ENCODE measurements around the gene MPDU1. TPM values are rescaled to one million over a fixed set of nuclear protein-coding genes. Genes with fewer than 3 reads are reported as not detected.
"Not testable (repeated sequence)": the region's sequence is repeated elsewhere in the genome, so short reads cannot be mapped to it uniquely, and the experiment has no call there.

MPDU1 gene
- total RNA-seq, 1 donor from 2014 or later, result 35.1 TPM

DNA sequence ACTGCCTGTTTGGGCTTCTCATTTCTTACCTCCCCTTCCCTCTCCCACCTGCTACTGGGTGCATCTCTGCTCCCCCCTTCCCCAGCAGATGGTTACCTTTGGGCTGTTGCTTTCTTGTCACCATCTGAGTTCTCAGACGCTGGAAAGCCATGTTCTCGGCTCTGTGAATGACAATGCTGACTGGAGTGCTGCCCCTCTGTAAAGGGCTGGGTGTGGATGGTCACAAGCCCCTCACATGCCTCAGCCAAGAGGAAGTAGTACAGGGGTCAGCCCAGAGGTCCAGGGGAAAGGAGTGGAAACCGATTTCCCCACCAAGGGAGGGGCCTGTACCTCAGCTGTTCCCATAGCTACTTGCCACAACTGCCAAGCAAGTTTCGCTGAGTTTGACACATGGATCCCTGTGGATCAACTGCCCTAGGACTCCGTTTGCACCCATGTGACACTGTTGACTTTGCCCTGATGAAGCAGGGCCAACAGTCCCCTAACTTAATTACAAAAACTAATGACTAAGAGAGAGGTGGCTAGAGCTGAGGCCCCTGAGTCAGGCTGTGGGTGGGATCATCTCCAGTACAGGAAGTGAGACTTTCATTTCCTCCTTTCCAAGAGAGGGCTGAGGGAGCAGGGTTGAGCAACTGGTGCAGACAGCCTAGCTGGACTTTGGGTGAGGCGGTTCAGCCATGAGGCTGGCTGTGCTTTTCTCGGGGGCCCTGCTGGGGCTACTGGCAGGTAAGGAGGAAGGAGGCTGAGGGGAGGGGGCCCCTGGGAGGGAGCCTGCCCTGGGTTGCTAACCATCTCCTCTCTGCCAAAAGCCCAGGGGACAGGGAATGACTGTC, 4.4 kb upstream of the MPDU1 start, which contains the start of gene CD68:
Gene CD68 (plus strand): TSS at position 638 of the 833 bp plus-strand sequence. CDS start 40 bp downstream, at position 678.
- peak in 1 of 2 donors; percentile 72 for DNase-seq (ENCODE audit: low spot score in 2 of 2)
- no peak for FAIRE-seq

DNA sequence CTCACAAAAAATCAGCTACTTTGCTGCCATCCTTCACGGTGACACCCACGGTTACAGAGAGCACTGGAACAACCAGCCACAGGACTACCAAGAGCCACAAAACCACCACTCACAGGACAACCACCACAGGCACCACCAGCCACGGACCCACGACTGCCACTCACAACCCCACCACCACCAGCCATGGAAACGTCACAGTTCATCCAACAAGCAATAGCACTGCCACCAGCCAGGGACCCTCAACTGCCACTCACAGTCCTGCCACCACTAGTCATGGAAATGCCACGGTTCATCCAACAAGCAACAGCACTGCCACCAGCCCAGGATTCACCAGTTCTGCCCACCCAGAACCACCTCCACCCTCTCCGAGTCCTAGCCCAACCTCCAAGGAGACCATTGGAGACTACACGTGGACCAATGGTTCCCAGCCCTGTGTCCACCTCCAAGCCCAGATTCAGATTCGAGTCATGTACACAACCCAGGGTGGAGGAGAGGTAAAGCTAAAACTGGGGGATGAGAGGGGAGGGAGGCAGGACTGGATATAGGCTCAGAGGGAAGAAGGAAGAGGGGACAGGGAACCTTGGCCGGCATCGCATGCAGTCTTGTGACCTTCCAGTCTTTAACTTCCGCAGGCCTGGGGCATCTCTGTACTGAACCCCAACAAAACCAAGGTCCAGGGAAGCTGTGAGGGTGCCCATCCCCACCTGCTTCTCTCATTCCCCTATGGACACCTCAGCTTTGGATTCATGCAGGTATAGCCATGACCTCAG, 3.6 kb upstream of the MPDU1 start:
- FAIRE-seq, result no peak
- DNase-seq (ENCODE audit: low spot score in 2 of 2), result no peak

DNA sequence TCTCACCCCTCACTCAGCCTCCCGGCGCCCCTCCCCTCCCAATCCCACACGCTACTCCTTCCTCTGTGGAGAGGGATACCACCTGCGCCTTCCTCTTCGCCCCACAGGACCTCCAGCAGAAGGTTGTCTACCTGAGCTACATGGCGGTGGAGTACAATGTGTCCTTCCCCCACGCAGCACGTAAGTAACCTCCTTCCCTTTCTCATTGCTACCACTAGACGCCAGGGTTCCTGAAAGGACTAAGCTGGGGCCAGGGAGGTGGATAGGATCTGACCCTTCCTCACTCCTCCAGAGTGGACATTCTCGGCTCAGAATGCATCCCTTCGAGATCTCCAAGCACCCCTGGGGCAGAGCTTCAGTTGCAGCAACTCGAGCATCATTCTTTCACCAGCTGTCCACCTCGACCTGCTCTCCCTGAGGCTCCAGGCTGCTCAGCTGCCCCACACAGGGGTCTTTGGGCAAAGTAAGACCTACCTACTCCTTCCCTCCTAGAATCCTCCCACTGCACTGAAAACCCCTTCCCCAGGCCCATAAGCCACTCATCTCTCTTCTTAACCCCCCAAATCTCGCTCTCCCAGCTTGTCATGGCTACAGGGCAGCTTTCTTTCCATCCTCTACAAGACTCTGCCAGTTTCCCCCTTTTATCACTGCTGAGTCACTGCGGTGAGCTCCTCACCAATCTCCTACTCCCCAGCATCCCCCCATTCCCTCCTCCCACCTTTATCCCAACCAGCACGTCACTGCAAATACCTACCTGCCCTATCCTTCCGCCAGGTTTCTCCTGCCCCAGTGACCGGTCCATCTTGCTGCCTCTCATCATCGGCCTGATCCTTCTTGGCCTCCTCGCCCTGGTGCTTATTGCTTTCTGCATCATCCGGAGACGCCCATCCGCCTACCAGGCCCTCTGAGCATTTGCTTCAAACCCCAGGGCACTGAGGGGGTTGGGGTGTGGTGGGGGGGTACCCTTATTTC, 2.8 kb upstream of the MPDU1 start:
- FAIRE-seq, result no peak

DNA sequence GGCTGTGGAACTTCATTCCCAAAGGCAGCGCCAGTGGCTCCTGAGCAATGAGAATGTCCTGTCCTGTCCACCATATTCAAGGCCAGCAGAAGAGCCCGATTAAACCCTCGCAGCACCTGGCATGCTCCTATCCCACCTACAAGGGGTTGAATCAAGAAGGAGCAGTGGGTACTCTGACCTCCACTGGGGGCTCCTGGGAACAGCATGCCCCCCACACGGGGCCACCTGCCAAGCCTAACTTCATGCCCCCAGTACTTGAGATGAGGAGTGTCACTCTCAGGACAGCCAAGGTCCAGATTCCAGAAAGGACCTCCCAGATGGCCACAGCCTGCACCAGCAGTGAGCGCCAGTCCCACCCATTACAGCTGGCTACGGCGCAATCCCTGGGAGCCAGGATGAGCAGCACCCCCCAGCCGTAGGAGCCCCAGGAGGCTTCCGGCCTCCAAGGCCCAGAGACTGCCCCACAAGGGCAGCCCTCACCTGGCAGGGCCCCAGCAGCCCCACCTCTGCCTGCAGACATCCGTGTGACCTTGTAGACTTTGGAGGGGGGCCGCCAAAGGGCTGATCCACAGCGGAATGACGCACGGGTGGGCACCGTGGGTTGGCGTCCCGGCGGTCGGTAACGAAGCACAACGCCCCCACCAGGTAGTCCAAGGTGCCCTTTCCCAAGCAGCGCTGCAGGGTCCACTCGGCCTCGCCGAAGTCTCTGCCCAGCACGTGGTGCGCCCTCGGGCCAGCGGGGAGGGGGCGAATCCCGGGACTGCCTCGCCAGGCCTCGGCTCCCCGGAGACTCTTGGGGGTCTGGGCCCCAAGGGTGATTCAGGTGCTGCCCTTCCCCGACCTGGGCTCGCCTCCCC, 1.0 kb upstream of the MPDU1 start:
- DNase-seq (ENCODE audit: low spot score in 2 of 2) (no peak), FAIRE-seq (no peak)

More for the DNA sequence above, 2.8 kb upstream of the MPDU1 start:
- DNase-seq (ENCODE audit: low spot score in 2 of 2), result no peak

DNA sequence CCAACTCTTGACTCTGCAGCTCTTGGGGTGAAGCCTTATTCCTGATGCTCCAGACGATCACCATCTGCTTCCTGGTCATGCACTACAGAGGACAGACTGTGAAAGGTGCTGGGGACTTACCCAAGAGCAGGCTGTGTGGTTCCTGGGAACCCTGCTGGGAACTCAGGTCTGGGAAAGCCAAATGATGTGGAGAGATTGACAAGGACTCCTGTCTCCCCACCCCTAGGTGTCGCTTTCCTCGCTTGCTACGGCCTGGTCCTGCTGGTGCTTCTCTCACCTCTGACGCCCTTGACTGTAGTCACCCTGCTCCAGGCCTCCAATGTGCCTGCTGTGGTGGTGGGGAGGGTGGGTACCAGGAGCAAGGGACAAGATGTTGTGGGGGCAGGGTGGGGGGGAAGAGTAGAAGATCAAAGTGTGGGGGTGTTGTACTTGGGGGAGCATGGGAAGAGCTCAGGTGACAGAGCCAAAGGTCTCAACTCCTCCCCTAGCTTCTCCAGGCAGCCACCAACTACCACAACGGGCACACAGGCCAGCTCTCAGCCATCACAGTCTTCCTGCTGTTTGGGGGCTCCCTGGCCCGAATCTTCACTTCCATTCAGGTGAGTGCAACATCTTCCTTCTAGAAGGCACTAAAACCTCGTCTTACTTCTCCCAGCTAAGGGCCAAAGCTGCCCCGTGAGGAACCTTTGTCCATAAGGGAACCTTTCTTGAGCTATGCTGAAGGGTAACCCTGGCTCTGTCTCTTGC, 3.2 kb downstream of the MPDU1 start:
- FAIRE-seq, result no peak

DNA sequence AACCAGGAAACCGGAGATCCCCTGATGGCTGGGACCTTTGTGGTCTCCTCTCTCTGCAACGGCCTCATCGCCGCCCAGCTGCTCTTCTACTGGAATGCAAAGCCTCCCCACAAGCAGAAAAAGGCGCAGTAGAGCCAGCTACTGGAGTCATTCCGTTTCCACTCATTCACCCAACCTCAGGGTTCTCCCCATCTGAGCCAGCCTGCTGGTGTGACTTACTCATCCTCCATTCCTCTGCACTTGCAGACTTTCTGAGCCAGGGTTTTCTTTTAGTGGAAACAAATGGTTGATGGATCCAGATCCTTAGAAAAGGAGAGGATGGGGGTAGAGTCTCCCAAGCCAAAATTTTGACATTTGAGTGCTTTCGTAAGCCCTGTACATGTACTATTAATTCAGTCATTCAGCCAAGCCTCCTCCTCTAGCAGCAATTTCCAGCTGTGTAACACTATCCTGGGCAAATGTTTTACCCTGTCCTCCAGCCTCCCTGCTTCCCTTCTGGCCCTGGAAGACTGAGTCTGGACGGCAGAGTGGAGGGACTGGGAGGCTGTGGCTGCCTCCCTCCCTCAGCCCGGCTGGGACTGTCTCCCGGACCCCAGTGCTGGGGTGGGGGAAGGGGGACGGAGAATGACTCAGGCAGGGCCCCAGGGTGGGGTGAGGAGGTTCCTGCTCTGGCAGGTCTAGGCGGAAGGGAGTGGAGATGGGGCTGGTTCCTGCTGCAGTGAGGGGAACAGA, 3.9 kb downstream of the MPDU1 start:
- no peak for DNase-seq (ENCODE audit: low spot score in 2 of 2)
- FAIRE-seq, result no peak

More for the DNA sequence above, 3.2 kb downstream of the MPDU1 start:
- DNase-seq (ENCODE audit: low spot score in 2 of 2), result no peak

DNA sequence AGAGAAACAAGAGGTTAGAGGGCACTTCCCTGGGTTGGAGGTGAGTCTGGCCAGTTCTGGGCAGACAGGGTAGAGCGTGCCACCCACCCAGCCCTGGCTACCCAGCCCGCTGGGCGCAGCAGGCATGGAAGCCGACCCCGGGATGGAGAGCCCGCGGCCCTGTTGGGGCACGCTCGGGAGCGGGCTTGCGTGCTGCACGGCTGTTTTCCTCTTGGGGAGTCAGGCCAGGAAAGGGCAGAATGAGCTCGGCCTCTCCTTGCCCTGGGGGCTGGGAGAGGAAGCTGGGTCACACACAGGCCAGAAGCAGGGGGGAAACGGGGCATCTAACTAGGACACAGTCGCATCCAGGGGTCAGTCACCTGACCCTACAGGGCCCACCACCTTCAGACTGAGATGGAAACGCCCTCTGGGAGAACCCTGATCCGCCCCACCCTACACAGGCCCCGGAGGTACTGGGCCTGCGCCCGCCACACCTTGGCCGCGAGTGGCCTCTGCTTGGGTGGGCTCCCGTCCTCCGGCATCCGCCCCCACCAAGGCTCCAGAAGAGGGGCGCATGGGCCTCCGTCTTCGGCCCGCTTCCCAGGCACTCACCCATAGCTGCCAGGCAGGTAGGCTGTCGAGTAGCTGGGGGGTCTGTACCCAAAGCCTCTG, 5.0 kb downstream of the MPDU1 start:
- no peak for FAIRE-seq
- DNase-seq (ENCODE audit: low spot score in 2 of 2), result peak in 1 of 2 donors; percentile 57

DNA sequence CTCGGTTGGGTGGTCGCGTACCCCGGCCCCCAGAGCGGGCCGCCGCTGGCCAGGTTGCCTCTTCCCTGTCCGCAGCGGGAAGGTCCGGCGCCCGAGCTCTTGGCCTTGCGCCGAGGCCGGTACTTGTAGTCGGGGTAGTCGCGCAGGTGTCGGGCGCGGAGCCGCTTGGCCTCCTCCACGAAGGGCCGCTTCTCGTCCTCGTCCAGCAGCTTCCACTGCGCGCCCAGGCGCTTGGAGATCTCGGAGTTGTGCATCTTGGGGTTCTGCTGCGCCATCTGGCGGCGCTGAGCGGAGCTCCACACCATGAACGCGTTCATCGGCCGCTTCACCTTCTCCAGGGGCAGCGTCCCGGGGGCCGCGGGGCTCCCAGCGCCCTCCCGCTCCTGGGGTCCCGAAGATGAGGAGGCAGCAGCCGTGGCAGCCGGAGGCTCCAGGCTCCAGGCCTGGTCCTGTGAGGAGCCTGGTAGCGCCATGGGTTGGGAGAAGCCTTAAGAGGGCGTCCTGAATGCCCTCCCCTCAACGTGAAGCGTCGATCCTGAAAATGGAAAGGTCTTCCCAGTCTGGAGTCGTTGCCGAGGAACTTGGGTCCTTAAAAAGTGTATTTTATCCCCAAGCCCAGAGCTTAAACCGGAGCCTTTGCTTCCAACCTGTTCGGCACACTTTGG, 5.7 kb downstream of the MPDU1 start:
- no peak for FAIRE-seq
- peak; percentile 88 to 96 for DNase-seq (ENCODE audit: low spot score in 2 of 2)

DNA sequence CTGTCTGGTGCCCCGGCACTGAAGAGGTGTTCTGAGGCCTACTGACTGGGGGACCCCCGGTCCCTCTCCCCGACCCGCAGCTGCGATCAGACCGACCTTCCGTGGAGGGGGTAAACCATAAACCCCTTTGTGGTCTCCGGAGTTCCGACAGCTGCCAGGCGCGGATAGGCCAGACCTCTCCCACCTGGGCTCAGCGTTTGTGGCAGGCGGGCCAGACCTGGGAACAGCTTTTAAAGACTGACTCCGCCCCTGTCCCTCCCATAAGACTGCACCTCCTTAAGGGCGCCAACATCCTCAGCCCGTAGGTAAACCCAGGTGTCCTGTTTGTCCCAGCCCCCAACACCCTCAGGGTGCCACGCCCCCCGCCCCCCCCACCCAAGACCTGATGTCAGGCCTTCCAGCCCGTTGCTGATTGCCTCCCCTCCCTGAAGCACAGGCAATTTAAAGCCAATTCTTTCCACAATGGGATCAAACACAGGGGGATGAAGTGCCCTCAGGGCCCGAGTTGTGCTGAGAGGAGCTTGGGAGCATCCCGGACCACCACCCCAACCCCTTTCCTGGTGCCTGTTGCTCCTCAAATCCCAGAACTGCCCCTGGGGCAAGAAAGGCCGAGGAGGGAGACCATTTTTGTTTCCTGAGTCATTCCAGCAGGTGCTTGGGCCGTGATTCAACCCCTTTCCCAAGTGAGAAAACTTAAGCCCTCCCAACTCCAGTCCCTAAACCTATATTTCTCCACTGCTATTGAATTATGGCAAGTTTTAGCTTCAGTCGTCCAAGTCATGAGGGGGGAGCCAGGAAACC, 6.4 kb downstream of the MPDU1 start, which contains the start of gene SOX15:
Gene SOX15 (minus strand): TSS at position 204 of the 801 bp plus-strand sequence. CDS start 418 bp downstream, outside the sequence.
- FAIRE-seq (no peak), DNase-seq (ENCODE audit: low spot score in 2 of 2) (no peak)

DNA sequence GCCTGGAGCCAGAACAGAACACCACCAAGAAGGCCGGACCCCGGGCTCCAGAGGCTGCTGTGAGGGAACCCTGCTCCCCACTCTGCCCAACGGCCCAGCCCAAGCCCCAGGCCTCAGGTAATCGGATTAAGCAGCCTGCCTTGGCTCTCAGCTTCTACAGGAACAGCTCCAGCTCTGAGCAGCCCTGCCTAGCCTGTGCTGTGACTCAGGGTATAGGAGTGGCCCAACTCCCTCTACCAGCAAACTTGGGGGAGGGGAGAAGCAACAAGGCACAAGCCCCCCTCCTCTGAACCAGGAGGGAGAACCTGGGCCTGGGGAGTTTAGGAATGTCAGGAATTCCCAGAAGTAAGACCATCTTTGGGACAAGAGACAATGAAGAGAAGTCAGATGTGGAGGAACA, 7.1 kb downstream of the MPDU1 start:
- FAIRE-seq (no peak), DNase-seq (ENCODE audit: low spot score in 2 of 2) (no peak)

DNA sequence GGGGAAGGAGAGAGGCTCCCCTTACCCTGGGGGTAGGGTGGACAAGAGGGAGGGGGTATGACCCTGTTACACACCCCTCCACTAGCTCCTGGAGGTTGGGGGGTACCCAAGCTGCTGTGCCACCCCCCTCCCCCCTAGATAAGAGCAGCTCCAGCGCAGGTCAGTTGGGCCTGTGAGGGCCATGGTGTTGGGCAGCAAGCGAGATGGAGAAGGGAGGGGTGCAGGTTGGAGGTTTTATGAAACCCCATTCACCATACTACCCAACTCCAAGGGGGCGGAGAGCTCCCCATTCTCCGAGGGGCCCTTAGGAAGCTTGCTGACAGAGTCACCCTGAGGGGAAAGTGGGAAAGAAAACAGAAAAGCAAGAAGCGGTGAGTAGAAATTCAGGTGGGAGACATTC, 7.9 kb downstream of the MPDU1 start:
- no peak for FAIRE-seq
- DNase-seq (ENCODE audit: low spot score in 2 of 2), result no peak

DNA sequence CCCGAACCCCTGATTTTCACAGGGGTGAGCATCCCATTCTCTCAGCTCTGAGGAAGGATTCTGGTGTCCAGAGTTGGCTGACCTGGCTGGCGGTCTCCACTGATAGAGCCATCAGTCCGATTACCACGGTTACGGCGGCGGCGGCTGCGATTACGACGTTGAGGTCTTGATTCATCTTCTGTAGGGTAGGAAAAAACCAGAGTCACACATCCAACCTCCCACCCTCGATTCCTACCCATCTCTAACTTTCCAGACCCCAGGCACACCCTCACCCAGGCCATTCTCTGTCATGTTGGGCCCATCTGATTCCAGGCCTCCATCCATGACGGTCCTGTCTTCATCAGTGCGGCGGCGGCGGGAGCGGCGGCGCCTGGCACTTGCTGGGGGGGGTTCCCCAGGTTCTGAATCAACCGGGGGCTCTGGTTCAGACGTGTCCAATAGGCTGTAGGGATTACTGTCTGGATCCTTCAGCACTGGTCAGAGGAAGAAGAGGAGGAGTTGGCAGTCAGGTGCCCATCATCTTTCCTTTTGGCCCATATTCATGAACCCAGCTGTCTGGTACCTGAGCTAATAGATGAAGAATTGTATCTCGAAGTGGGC, 8.9 kb downstream of the MPDU1 start:
- DNase-seq (ENCODE audit: low spot score in 2 of 2), result no peak

DNA sequence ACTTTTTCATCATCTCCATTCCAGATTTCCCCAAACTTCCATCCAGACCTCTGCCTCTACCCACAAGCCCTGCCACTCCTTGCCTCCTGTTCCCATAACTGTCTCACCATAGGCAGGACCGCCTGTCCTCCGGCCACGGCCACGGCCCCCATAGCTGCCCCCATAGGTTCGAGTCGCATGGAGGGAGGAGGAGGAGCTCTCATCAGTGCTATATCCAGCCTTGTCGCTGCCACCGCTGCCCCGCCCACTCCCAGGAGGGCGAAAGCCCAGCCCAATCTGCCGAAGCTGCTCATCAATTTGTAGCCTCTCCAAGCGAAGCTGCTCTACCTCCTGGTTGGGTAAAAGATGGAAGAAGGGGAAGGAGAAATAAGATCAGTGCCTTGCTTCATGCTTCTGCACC, 9.6 kb downstream of the MPDU1 start:
- no peak for DNase-seq (ENCODE audit: low spot score in 2 of 2)
- FAIRE-seq, result no peak

More for the DNA sequence above, 8.9 kb downstream of the MPDU1 start:
- no peak for FAIRE-seq

DNA sequence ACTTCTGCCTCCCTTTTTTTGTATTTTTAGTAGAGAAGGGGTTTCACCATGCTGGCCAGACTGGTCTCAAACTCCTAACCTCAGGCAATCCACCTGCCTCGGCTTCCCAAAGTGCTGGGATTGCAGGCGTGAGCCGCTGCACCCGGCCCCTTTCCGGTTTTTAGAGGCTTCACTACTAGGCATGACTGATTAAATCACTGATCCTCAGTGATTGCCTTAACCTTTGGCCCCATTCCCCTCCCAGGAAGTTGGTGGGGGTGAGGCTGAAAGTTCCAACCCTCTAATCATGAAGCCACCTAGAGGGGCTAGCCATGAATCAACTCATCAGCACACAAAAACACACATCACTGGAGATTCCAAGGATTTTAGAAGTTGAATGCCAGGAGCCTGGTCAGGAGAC, 13.9 kb downstream of the MPDU1 start:
- FAIRE-seq; DNase-seq (ENCODE audit: low spot score in 2 of 2): not testable (repeated sequence)

DNA sequence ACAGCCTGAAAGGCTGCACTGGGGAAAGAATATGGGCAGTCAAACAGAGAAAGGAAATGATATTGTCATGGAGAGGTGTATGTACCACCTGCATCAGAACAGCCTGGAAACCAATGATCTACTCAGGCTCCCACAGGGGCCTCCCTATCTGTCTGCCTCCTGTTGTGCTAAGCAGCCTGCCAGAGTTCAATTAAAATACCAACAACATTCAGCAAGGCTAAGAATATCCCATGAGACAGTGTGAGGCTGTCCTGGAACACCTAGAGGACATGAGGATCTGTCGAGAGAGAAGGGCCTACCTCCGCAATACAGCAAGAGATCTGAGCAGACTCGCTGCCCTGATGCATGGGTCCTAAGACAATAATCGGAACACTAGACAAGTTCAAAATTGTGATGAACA, 22.6 kb downstream of the MPDU1 start:
- no peak for FAIRE-seq

DNA sequence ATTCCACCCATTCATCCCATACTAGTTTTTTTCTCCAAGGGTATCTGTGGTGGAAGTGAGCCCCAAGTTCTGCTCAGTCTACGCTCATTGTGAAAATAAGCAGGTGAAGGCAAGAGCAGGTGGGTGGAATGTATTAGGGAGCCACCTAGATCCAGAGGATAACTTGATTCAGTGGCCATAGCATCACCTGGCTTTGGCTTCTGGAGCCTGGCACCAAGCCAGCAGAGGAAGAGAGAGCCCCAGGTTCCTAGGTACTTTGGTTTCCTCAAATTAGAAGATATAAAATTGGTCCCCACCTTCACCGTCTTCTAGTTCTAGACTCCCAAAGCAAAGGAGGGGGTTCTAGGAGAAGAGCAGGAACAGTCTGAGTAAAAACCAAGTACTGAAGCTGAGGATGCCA, 27.0 kb downstream of the MPDU1 start:
- no peak for DNase-seq (ENCODE audit: low spot score in 2 of 2)
- FAIRE-seq, result no peak

More for the DNA sequence above, 22.6 kb downstream of the MPDU1 start:
- no peak for DNase-seq (ENCODE audit: low spot score in 2 of 2)
